Measurements from ENCODE around the gene ZSCAN20.

The ZSCAN20 gene

DNA sequence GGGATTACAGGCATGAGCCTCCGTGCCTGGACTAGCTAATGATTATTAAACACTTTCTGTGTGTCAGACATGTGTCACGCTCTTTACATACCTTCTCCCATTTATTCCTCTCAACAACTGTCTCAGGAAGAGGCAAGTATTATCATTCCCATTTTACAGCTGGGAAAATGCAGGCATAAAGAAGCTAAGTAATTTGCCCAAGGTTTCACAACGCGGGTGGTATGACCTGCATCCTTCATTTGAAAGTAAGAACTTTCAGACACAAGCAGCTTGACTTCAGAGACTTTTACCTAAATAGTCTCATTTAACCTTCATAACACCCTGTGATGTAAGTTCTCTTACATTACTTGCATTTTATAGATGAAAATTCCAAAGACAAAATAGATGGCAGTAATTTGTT lies 1.0 kb upstream of the ZSCAN20 start:
- no peak for DNase-seq (ENCODE audit: low read depth)
- no peak for TF ChIP-seq CTCF (IDR thresholded peaks at IDR 0.05; ENCODE audit: control insufficient read depth, insufficient read depth, low read depth, low read length, missing control alignments)
- H3K4me3 ChIP-seq (ENCODE audit: control insufficient read depth, low read depth, low read length), result no peak overlapping the region

GRCh38 chr1:33473900-33474299 lies 1.5 kb downstream of the ZSCAN20 start:
- no peak overlapping the region for H3K4me3 ChIP-seq (ENCODE audit: control insufficient read depth, low read depth, low read length)
- DNase-seq (ENCODE audit: low read depth), result no peak
- no peak for TF ChIP-seq CTCF (IDR thresholded peaks at IDR 0.05; ENCODE audit: control insufficient read depth, insufficient read depth, low read depth, low read length, missing control alignments)

GRCh38 chr1:33477451-33477850 lies 5.0 kb downstream of the ZSCAN20 start:
- no peak for DNase-seq (ENCODE audit: low read depth)
- no peak overlapping the region for H3K4me3 ChIP-seq (ENCODE audit: control insufficient read depth, low read depth, low read length)
- TF ChIP-seq CTCF (IDR thresholded peaks at IDR 0.05; ENCODE audit: control insufficient read depth, insufficient read depth, low read depth, low read length, missing control alignments), result no peak

DNA sequence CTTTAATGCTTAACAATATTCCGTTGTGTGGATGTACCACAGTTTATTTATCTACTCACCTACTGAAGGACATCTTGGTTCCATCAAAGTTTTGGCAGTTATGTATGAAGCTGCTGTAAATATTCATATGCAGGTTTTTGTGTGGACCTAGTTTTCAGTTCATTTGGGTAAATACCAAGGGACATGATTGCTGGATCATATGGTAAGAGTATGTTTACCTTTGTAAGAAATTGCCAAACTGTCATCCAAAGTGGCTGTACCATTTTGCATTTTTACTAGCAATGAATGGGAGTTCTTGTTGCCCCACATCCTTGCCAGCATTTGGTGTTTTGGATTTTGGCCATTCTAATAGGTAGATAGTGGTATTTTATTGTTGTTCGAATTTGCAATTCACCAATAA lies 10.0 kb downstream of the ZSCAN20 start:
- DNase-seq (ENCODE audit: low read depth), result no peak
- no peak for TF ChIP-seq CTCF (IDR thresholded peaks at IDR 0.05; ENCODE audit: control insufficient read depth, insufficient read depth, low read depth, low read length, missing control alignments)
- no peak overlapping the region for H3K4me3 ChIP-seq (ENCODE audit: control insufficient read depth, low read depth, low read length)

GRCh38 chr1:33488624-33489023 lies 16.2 kb downstream of the ZSCAN20 start:
- no peak for DNase-seq (ENCODE audit: low read depth)

GRCh38 chr1:33494929-33495328 lies 22.5 kb downstream of the ZSCAN20 start:
- no peak for TF ChIP-seq CTCF (IDR thresholded peaks at IDR 0.05; ENCODE audit: control insufficient read depth, insufficient read depth, low read depth, low read length, missing control alignments)
- DNase-seq (ENCODE audit: low read depth), result no peak
- H3K4me3 ChIP-seq (ENCODE audit: control insufficient read depth, low read depth, low read length), result no peak overlapping the region

More at GRCh38 chr1:33488624-33489023, 16.2 kb downstream of the ZSCAN20 start:
- no peak for TF ChIP-seq CTCF (IDR thresholded peaks at IDR 0.05; ENCODE audit: control insufficient read depth, insufficient read depth, low read depth, low read length, missing control alignments)
- no peak overlapping the region for H3K4me3 ChIP-seq (ENCODE audit: control insufficient read depth, low read depth, low read length)

DNA sequence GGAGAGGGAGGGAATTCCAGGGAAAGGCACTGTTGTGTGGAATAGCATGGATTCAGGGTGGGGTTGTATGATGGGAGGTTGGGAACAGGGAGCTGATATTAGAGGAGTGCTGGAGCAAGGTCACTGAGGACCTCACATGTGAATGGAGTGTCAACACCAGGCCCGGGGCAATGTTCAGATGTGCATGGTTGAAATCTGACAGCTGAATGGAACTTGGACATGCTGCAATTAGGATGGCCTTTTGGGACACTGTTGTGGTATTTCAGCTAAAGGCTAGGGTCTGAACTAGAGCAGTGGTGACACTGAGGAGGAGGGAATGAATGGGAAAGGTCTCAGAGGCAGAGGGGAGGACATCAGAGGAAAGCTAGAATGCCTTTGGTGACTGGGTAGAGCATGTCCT lies 25.0 kb downstream of the ZSCAN20 start:
- TF ChIP-seq CTCF (IDR thresholded peaks at IDR 0.05; ENCODE audit: control insufficient read depth, insufficient read depth, low read depth, low read length, missing control alignments), result no peak
- no peak for DNase-seq (ENCODE audit: low read depth)
- H3K4me3 ChIP-seq (ENCODE audit: control insufficient read depth, low read depth, low read length), result no peak overlapping the region
